Esophagus muscularis mucosa (tissue), 3 donors: Measurements from ENCODE around the gene NID1.

Experiments used
- CTCF ChIP-seq, 3 experiments: fragments of 200-600 bp in 2 of 3; fragments of 450-650 bp in 1 of 3; sonication (generic) in 2 of 3; IDR thresholded peaks; one replicate each; pipeline ENCODE4 v1.5.1; 2017 to 2019; ENCODE audit warnings: antibody characterized with exemption in 3 of 3, mild to moderate bottlenecking in 2 of 3, moderate library complexity in 1 of 3
- POLR2A ChIP-seq: fragments of 450-650 bp; IDR thresholded peaks from one replicate; pipeline ENCODE4 v1.6.1; 2017; ENCODE audit warnings: antibody characterized with exemption, moderate library complexity, mild to moderate bottlenecking, low read depth
- POLR2AphosphoS5 ChIP-seq, 2 donors: sonication (generic); formaldehyde crosslinking; IDR thresholded peaks; one replicate each; pipeline ENCODE4 v1.6.1; 2017; ENCODE audit warnings: antibody characterized with exemption in 2 of 2

GRCh38 chr1:236065509-236066005 is 667 bp upstream of the NID1 start:
- TF ChIP-seq CTCF (IDR thresholded peaks at IDR 0.05) (no peak), POLR2AphosphoS5 (IDR thresholded peaks at IDR 0.05) (no peak), POLR2A (no peak)
